NCI-H146 treated with DMSO at 0.1 percent for 48 hours (cell line): ENCODE results near the gene SHROOM3.

Experiments used
- DNase-seq: peaks from one replicate; lab custom pipeline; 2025; ENCODE audit not compliant: unreplicated experiment; lab: John Stamatoyannopoulos, UW

The SHROOM3 gene

GRCh38 chr4:76654084-76654483 is 219.1 kb downstream of the SHROOM3 start:
- DNase-seq, result no peak

GRCh38 chr4:76654791-76655190 is 219.8 kb downstream of the SHROOM3 start:
- DNase-seq, result no peak

GRCh38 chr4:76655566-76656479 is 220.8 kb downstream of the SHROOM3 start:
- no peak for DNase-seq

- no peak for DNase-seq
Measured at GRCh38 chr4:76657443-76657842, 222.4 kb downstream of the SHROOM3 start.

GRCh38 chr4:76658231-76659102 is 223.4 kb downstream of the SHROOM3 start:
- no peak for DNase-seq

GRCh38 chr4:76659103-76659490 is 224.1 kb downstream of the SHROOM3 start:
- DNase-seq, result no peak

- DNase-seq, result no peak
Measured at GRCh38 chr4:76663824-76664223, 228.8 kb downstream of the SHROOM3 start.

GRCh38 chr4:76665153-76665552 is 230.1 kb downstream of the SHROOM3 start:
- no peak for DNase-seq

GRCh38 chr4:76665721-76666120 is 230.7 kb downstream of the SHROOM3 start:
- no peak for DNase-seq

GRCh38 chr4:76666944-76667532 is 232.0 kb downstream of the SHROOM3 start:
- no peak for DNase-seq

- no peak for DNase-seq
Measured at GRCh38 chr4:76670631-76671030, 235.6 kb downstream of the SHROOM3 start.

- no peak for DNase-seq
Measured at GRCh38 chr4:76673362-76673761, 238.3 kb downstream of the SHROOM3 start.

- no peak for DNase-seq
Measured at GRCh38 chr4:76674983-76675382, 240.0 kb downstream of the SHROOM3 start.

GRCh38 chr4:76677571-76678326 is 242.7 kb downstream of the SHROOM3 start:
- DNase-seq, result no peak

GRCh38 chr4:76679691-76680090 is 244.7 kb downstream of the SHROOM3 start:
- no peak for DNase-seq

- no peak for DNase-seq
Measured at GRCh38 chr4:76680952-76681351, 245.9 kb downstream of the SHROOM3 start.

GRCh38 chr4:76681996-76682395 is 247.0 kb downstream of the SHROOM3 start:
- DNase-seq, result no peak

GRCh38 chr4:76683144-76683543 is 248.1 kb downstream of the SHROOM3 start:
- DNase-seq, result no peak

GRCh38 chr4:76687746-76688448 is 252.9 kb downstream of the SHROOM3 start:
- DNase-seq, result peak; percentile 46

GRCh38 chr4:76688619-76689144 is 253.7 kb downstream of the SHROOM3 start:
- DNase-seq, result peak; percentile 47
